HG03439 (cell line): Measurements from ENCODE around the gene OTOS.

Source experiments
- ATAC-seq: cut with Tn5 transposase; IDR thresholded peaks from one replicate; pipeline ENCODE4 v1.9.1; 2021; ENCODE audit warnings: mild to moderate bottlenecking, moderate library complexity; ENCODE audit not compliant: unreplicated experiment

Gene OTOS

DNA sequence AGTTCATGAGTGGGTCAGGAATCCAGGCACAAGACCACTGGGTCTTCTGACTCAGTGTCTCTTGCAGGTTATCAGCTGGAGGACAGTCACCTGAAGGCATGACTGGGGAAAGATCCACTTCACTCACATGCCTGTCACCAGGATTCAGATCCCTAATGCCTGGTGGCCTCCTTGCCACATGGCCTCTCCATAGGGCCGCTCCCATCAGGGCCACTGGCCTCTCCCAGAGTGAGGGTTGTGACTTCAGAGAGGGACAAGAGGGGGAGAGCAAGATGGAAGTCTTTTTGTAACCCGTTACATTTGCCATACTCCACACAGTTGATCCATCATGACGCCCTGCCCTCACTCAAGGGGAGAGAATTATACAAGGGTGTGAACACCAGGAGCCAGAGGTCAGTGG, 13.0 kb upstream of the OTOS start:
- no peak for ATAC-seq

DNA sequence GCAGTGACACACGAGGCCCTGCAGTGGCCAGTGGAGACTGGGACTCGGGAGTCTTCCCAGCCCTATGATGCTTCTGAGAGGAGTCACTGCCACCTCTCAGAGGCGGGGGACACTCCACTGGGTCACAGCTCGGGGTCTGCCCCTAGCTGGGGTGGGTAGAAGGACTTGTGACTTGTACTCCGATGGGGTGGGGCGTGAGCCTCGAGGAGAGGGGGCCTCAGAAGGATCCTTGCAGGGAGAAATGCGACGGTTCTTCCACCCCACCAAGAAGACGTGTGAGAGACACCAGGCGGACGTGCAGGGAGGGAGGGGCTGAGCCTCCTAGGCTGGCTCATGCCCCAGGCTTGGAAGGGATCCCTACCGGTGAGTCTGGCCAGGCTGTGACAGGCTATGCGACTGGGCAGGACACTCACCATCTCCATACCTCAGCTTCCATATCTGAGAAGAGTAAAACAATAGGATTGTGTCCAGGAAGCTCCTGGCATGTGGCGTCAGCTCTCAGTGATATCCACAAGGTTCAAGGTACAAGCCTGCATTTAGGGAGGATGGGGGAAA, 11.1 kb upstream of the OTOS start:
- no peak for ATAC-seq

DNA sequence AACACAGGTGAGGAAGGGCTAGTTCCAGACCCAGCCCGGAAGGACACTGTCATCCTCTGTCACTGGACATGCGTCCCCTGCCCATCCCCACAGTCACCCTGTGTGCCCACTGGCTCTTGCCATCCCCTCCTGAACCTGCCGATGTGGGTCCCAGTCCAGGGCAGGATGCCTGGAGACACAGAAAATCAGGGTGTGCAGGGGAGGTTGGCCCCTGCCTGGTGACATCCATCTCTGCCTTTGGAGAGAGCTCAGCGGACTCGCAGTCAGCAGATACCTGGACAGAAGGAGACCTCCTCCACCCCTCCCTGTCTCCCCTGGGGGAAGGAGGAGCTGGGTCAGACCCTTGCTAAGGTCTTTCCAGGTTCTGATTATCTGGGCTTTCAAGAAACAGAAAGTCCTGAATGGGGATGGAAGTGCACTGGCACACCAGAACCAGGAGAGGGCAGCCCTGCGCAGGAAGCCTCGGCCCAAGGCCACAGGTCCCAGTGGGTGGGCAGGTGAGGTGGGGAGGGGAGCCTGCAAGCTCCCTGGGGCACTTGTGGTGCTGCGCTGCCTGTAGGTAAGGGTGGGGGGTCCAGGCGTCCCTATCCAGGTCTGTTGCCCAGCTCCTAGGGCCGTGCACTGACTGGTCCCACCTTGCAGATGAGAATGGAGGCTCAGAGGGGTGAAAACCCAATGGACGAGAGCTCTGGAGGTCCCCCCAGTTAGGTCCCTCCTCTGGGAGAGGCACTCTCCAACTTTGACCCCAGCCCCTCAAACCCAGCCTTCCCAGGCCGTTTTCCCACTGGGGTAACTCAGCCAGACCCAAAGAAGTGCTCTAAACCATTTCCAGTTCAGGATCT, 9.7 kb upstream of the OTOS start:
- ATAC-seq = no peak

- ATAC-seq = no peak
Measured at GRCh38 chr2:240147911-240148587, 7.6 kb upstream of the OTOS start.

- ATAC-seq = no peak
Measured at GRCh38 chr2:240147382-240147781, 6.9 kb upstream of the OTOS start.

- no peak for ATAC-seq
Measured at GRCh38 chr2:240146627-240147278, 6.3 kb upstream of the OTOS start.

DNA sequence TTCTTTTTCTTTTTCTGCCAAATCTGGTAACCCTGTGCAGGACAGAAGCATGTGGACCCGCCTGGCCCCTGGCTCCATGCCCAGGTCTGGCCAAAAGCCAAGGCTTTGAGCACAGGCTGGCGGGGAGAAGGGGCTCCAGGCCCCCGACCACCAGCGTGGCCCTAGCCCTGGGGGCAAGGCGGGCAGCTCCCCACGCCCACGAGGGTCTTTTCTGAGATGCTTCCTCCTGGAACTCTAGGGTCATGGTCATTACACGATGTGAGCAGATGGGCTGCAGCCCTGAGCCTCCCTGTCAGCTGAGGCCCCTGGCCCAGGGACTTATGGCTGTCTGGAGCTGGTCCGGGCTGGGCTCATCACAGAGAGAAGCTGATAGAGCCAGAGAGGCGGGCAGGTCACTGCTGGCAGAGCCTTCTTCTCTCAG, 5.7 kb upstream of the OTOS start:
- ATAC-seq = no peak

DNA sequence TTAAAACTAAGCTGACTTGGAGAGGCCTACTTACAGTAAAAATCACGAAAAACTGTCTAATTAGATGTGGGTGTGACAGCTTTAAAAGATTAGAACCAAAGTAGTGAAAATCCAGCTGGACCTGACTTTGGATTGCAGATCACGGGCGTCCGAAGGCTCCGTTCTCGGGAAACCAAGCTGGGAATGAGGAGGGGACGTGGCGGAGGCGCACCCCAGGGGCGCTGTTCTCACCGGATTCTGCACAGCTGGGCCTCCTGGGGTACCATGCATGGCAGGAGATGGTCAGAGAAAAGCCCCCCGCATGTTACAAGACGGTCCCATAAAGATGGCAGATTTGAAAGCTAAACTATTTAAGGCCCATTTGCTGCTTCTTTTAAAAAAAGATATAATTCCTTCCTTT, 5.0 kb upstream of the OTOS start:
- ATAC-seq = no peak

GRCh38 chr2:240144649-240145261, 4.3 kb upstream of the OTOS start:
- ATAC-seq = no peak

GRCh38 chr2:240143801-240144648, 3.6 kb upstream of the OTOS start:
- no peak for ATAC-seq

- ATAC-seq = no peak
Measured at GRCh38 chr2:240143276-240143675, 2.8 kb upstream of the OTOS start.

- no peak for ATAC-seq
Measured at GRCh38 chr2:240142859-240143258, 2.4 kb upstream of the OTOS start.

DNA sequence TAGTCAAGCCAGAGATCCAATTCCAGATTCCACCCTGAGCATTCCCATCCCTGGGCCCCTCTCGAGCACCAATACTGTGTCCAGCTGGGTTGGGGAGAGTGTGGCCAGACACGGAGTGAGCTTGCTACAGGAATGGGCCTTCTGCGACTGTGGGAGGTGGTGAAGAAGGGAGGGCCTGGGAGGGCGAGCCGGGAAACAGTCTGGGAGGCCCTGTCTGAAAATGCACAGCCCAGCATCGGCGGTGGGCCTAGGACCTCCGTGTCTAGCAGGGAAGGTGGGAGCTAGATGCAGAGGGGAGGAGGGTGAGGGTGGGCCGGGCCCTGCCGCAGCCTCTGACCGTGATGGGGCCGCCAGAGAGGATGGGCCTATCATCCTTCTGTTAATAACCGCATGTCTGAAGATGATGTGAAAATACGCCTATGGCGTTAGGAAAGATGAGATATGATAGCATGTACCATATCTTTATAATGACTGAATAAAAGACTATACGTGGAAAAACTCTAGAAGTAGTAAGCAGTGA, 1.9 kb upstream of the OTOS start:
- no peak for ATAC-seq

- no peak for ATAC-seq
Measured at GRCh38 chr2:240141736-240142135, 1.3 kb upstream of the OTOS start.

GRCh38 chr2:240140920-240141319, 462 bp upstream of the OTOS start:
- ATAC-seq = no peak

- no peak for ATAC-seq
Measured at GRCh38 chr2:240139666-240140393, 628 bp downstream of the OTOS start.

DNA sequence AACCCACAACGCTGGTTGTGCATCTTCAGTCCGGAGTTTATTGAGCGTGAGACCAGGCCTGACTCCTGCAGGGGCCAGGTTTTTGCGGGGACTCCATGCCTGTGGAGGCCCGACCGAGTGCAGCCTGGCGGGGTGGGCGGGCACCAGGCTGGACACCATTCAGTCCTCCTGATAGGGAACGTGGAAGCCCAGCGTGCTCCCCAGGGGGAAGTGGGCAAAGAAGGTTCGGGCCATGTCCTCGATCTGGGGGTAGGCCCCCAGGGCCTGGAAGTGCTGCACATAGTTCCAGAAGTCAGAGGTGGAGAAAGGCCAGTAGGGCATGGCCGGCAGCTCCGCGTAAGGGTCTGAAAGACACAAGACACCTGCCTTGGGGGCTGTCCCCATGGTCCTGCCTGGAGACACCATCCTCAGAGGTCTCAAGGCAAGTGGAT, 1.4 kb downstream of the OTOS start:
- no peak for ATAC-seq

DNA sequence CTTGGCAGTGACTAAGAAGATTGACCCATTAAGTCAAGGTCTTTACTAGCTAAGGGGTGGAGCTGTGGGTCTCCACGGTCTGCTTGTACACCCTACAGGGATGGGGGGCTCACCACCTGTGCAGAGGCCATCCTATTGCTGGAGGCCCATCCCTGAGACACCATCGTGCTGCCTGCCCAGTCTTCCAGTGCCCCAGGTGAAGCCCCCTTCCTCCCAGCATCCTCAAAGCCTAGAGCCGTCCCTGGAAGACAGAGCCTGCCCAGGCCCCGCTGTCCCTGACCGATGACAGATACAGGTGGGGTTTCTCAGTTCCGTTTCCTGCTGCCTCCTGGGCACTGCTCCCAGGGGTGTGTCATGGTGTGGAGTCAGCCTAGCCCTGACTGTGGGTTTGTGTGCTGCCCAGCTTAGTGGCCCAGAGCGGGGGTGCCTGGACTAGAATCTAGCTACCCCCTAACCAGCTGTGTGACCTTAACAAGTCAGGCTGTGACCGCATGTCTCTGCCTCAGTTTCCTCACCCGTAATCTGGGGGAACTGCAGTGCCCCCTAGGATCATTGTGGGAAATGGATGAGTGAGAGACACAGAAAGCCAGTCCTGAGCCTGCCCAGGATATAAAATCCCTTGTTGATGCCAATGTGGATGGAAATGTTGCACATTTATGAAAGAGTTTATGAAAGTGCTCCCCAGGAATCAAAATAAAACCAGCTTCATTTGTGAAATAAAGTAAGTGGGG, 2.0 kb downstream of the OTOS start:
- no peak for ATAC-seq
